ENCODE measurements around the gene ZNF750. TPM values are rescaled to one million over a fixed set of nuclear protein-coding genes. Genes with fewer than 3 reads are reported as not detected.
"Not testable (repeated sequence)": the region's sequence is repeated elsewhere in the genome, so short reads cannot be mapped to it uniquely, and the experiment has no call there.

ZNF750 gene
- total and polyA plus RNA-seq, 2 experiments from 2014 or later = 0.13 to 0.17 TPM

DNA sequence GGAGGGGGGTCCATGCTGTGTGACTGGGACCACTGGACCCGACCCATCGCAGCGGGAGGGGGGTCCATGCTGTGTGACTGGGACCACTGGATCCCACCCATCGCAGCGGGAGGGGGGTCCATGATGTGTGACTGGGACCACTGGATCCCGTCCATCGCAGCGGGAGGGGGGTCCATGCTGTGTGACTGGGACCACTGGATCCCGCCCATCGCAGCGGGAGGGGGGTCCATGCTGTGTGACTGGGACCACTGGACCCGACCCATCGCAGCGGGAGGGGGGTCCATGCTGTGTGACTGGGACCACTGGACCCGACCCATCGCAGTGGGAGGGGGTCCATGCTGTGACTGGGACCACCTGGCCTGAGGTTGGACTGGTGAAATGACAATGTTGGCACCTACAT is 54.2 kb downstream of the ZNF750 start:
- H3K4me3 Mint-ChIP-seq; H4K20me1 ChIP-seq (replicated peaks; ENCODE audit: insufficient read depth); H3K9me3 Mint-ChIP-seq; H2AFZ ChIP-seq; H3K36me3 ChIP-seq (ENCODE audit: insufficient read depth); H3F3A ChIP-seq (replicated peaks; ENCODE audit: low read depth); ATAC-seq; H3K4me1 Mint-ChIP-seq; H3K4me1 ChIP-seq (ENCODE audit: insufficient read depth); H3K4me3 ChIP-seq; H3K27me3 ChIP-seq (ENCODE audit: insufficient read depth); H3K27ac ChIP-seq (ENCODE audit: low read depth); H3K9me2 ChIP-seq (ENCODE audit: insufficient read depth); H3K27ac Mint-ChIP-seq; H3K4me2 ChIP-seq; DNase-seq (ENCODE audit: low spot score): not testable (repeated sequence)
- peaks cover 47% of the 10 kb centered on the region for H3K79me2 ChIP-seq (replicated peaks; ENCODE audit: insufficient read depth)
- H3K27me3 Mint-ChIP-seq (ENCODE audit: insufficient read depth, low read depth, poor library complexity) = peaks cover 19% of the 10 kb centered on the region
- peaks cover 43% of the 10 kb centered on the region for H3K36me3 Mint-ChIP-seq (ENCODE audit: low read depth)

DNA sequence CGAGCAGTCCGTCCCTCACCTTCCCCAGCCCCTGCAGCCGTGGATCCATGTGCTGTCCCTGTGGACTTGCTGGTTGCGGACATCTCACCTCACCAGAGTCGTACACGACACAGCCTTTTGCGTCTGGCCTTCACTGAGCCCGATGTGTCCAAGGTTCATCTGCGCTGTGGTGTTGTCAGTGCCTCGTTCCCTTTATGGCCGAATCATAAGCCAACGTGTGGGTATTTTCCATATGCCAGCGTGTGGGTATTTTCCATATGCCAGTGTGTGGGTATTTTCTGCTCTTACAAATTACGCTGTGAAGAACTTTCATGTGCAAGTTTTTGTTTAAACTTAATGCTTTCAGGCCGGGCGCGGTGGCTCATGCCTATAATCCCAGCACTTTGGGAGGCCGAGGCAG is 56.3 kb downstream of the ZNF750 start:
- Mint-ChIP-seq H3K27ac (no peak overlapping the region), H3K4me1 (peaks cover 10% of the 10 kb centered on the region), H3K36me3 (ENCODE audit: low read depth) (peaks cover 37% of the 10 kb centered on the region), H3K9me3 (peaks cover 4% of the 10 kb centered on the region; the same call in 2 of the 3 replicates), H3K27me3 (ENCODE audit: insufficient read depth, low read depth, poor library complexity) (peaks cover 16% of the 10 kb centered on the region), H3K4me3 (no peak overlapping the region)
- no peaks in the 10 kb centered on the region for H3K27me3 ChIP-seq (ENCODE audit: insufficient read depth)
- H4K20me1 ChIP-seq (replicated peaks; ENCODE audit: insufficient read depth) = peaks cover 9% of the 10 kb centered on the region
- no peak for ATAC-seq
- no peaks in the 10 kb centered on the region; the same call in 1 of the 2 replicates for H3K4me1 ChIP-seq (ENCODE audit: insufficient read depth)
- H3F3A ChIP-seq (replicated peaks; ENCODE audit: low read depth) = no peaks in the 10 kb centered on the region
- no peak overlapping the region for H3K4me2 ChIP-seq
- no peak overlapping the region for H3K4me3 ChIP-seq
- no peak overlapping the region for H2AFZ ChIP-seq
- no peak for DNase-seq (ENCODE audit: low spot score)
- peaks cover 10% of the 10 kb centered on the region; the same call in 1 of the 2 replicates for H3K36me3 ChIP-seq (ENCODE audit: insufficient read depth)
- H3K27ac ChIP-seq (ENCODE audit: low read depth) = no peak overlapping the region
- TF ChIP-seq EZH2phosphoT487 (IDR thresholded peaks at IDR 0.05; ENCODE audit: unreplicated experiment) = no peak
- TF ChIP-seq, protein P1, sequence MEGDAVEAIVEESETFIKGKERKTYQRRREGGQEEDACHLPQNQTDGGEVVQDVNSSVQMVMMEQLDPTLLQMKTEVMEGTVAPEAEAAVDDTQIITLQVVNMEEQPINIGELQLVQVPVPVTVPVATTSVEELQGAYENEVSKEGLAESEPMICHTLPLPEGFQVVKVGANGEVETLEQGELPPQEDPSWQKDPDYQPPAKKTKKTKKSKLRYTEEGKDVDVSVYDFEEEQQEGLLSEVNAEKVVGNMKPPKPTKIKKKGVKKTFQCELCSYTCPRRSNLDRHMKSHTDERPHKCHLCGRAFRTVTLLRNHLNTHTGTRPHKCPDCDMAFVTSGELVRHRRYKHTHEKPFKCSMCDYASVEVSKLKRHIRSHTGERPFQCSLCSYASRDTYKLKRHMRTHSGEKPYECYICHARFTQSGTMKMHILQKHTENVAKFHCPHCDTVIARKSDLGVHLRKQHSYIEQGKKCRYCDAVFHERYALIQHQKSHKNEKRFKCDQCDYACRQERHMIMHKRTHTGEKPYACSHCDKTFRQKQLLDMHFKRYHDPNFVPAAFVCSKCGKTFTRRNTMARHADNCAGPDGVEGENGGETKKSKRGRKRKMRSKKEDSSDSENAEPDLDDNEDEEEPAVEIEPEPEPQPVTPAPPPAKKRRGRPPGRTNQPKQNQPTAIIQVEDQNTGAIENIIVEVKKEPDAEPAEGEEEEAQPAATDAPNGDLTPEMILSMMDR (conservative IDR thresholded peaks at IDR 0.05; ENCODE audit: low read depth in 2 of 2) = no peak
- TF ChIP-seq POLR2AphosphoS5 (IDR thresholded peaks at IDR 0.05; ENCODE audit: low read depth) = no peak
- peaks cover 45% of the 10 kb centered on the region for H3K79me2 ChIP-seq (replicated peaks; ENCODE audit: insufficient read depth)
- no peaks in the 10 kb centered on the region for H3K9me2 ChIP-seq (ENCODE audit: insufficient read depth)

DNA sequence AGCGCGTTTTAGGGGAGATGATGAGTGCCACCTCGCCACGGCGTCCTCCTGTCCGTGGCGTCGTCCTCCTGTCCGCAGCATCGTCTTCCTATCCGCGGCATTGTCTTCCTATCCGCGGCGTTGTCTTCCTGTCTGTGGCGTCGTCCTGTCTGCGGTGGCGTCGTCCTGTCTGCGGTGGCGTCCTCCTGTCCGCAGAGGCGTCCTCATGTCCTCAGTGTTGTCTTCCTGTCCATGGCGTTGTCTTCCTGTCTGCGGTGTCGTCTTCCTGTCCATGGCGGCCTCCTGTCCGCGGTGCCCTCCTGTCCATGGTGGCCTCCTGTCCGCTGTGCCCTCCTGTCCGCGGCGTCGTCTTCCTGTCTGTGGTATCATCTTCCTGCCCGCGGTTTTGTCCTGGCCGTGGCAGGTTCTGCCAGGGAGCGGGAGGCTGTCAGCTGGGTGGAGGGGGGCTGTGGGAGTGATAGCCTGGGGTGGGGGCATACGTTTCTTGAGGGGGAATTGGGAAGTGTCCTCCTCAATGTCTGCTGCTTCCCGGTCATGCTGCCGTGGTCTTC is 57.1 kb downstream of the ZNF750 start:
- Histone ChIP-seq H3K79me2 (replicated peaks; ENCODE audit: insufficient read depth) (peaks cover 42% of the 10 kb centered on the region), H2AFZ (no peak overlapping the region), H3K36me3 (ENCODE audit: insufficient read depth) (peaks cover 10% of the 10 kb centered on the region; the same call in 1 of the 2 replicates), H3K27ac (ENCODE audit: low read depth) (no peak overlapping the region), H3K27me3 (ENCODE audit: insufficient read depth) (no peaks in the 10 kb centered on the region), H3K4me2 (no peak overlapping the region), H3K4me3 (no peak overlapping the region), H4K20me1 (replicated peaks; ENCODE audit: insufficient read depth) (peaks cover 10% of the 10 kb centered on the region), H3F3A (replicated peaks; ENCODE audit: low read depth) (no peaks in the 10 kb centered on the region), H3K4me1 (ENCODE audit: insufficient read depth) (no peaks in the 10 kb centered on the region; the same call in 1 of the 2 replicates), H3K9me2 (ENCODE audit: insufficient read depth) (no peaks in the 10 kb centered on the region)
- Mint-ChIP-seq H3K36me3 (ENCODE audit: low read depth) (peaks cover 40% of the 10 kb centered on the region), H3K4me3 (no peak overlapping the region; the same call in 2 of the 3 replicates), H3K4me1 (peaks cover 10% of the 10 kb centered on the region), H3K9me3 (peaks cover 4% of the 10 kb centered on the region; the same call in 2 of the 3 replicates), H3K27ac (no peak overlapping the region), H3K27me3 (ENCODE audit: insufficient read depth, low read depth, poor library complexity) (peaks cover 16% of the 10 kb centered on the region)
- DNase-seq (ENCODE audit: low spot score) (no peak), ATAC-seq (no peak)
- TF ChIP-seq ZNF114 (CRISPR knock-in tag; IDR thresholded peaks at IDR 0.05) (no peak), EZH2 (IDR thresholded peaks at IDR 0.05; ENCODE audit: low read depth, unreplicated experiment) (no peak)
- TF ChIP-seq, protein P2, sequence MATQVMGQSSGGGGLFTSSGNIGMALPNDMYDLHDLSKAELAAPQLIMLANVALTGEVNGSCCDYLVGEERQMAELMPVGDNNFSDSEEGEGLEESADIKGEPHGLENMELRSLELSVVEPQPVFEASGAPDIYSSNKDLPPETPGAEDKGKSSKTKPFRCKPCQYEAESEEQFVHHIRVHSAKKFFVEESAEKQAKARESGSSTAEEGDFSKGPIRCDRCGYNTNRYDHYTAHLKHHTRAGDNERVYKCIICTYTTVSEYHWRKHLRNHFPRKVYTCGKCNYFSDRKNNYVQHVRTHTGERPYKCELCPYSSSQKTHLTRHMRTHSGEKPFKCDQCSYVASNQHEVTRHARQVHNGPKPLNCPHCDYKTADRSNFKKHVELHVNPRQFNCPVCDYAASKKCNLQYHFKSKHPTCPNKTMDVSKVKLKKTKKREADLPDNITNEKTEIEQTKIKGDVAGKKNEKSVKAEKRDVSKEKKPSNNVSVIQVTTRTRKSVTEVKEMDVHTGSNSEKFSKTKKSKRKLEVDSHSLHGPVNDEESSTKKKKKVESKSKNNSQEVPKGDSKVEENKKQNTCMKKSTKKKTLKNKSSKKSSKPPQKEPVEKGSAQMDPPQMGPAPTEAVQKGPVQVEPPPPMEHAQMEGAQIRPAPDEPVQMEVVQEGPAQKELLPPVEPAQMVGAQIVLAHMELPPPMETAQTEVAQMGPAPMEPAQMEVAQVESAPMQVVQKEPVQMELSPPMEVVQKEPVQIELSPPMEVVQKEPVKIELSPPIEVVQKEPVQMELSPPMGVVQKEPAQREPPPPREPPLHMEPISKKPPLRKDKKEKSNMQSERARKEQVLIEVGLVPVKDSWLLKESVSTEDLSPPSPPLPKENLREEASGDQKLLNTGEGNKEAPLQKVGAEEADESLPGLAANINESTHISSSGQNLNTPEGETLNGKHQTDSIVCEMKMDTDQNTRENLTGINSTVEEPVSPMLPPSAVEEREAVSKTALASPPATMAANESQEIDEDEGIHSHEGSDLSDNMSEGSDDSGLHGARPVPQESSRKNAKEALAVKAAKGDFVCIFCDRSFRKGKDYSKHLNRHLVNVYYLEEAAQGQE (IDR thresholded peaks at IDR 0.05; ENCODE audit: unreplicated experiment) = no peak

Measured in GM23338 (cell line).